ENCODE results near the gene SCN5A. TPM values are rescaled to one million over a fixed set of nuclear protein-coding genes. Genes with fewer than 3 reads are reported as not detected.

SCN5A gene

Small RNAs within 50 kb of the gene (small RNA-seq; reads per million reads assigned to genes)
- gene RF00019, result not detected

Measured in skeletal muscle satellite cell (primary cell).